Endothelial cell of umbilical vein (primary cell): ENCODE measurements around the gene TIGD7. TPM values are rescaled to one million over a fixed set of nuclear protein-coding genes. Genes with fewer than 3 reads are reported as not detected.

Experiments used
- BruUV-seq: library from RNA; stranded (reverse); fragments of 400-500 nt; replicated peaks from 2 replicates; lab custom pipeline; 2021; lab: Mats Ljungman, UMichigan
- CTCF ChIA-PET: fragments of 300-600, 350-600 bp; sonication (Branson Sonifier 250); formaldehyde crosslinking; loops from one replicate; lab custom pipeline; 2021; ENCODE audit warnings: antibody characterized with exemption, inconsistent platforms; lab: Charles Lee
- POLR2A ChIA-PET: fragments of 300-600, 350-600 bp; sonication (Branson Sonifier 250); formaldehyde crosslinking; loops from one replicate; lab custom pipeline; 2021; ENCODE audit warnings: antibody characterized with exemption, inconsistent platforms; lab: Charles Lee
- DNase-seq: peaks from one replicate; pipeline ENCODE4 v3.0.0-alpha.2; 2011; ENCODE audit warnings: low read depth, low spot score
- FAIRE-seq: peaks from 2 replicates; lab custom pipeline; 2011; peaks lifted over from hg19 to GRCh38; lab: Jason Lieb, UNC
- H2AFZ ChIP-seq: 2 replicates; pipeline ENCODE4 v1.6.0; 2012; ENCODE audit warnings: low read depth, low read length, control low read depth, inconsistent platforms
- H3K27ac ChIP-seq: 2 replicates; pipeline ENCODE4 v1.5.1; 2011; ENCODE audit warnings: low read depth, mild to moderate bottlenecking, control low read depth, low read length, moderate library complexity; ENCODE audit not compliant: insufficient read depth
- H3K27me3 ChIP-seq, 2 experiments: 2 replicates each; pipeline versions ENCODE4 v1.6.0 to v1.6.1; 2011; ENCODE audit warnings: low read length in 2 of 2, mixed read lengths in 1 of 2; ENCODE audit not compliant: control insufficient read depth in 2 of 2, insufficient read depth in 2 of 2
- H3K36me3 ChIP-seq, 2 experiments: 2 replicates in 1 of 2; 3 replicates in 1 of 2; pipeline ENCODE4 v1.5.1; 2011; ENCODE audit warnings: low read length in 2 of 2, mild to moderate bottlenecking in 1 of 2, moderate library complexity in 1 of 2; ENCODE audit not compliant: control insufficient read depth in 2 of 2, insufficient read depth in 2 of 2; ENCODE audit errors: extremely low read depth in 1 of 2
- H3K4me1 ChIP-seq: 3 replicates; pipeline ENCODE4 v1.5.1; 2011; ENCODE audit warnings: mild to moderate bottlenecking, low read length; ENCODE audit not compliant: control insufficient read depth, insufficient read depth; ENCODE audit errors: extremely low read depth
- H3K4me2 ChIP-seq: 2 replicates; pipeline ENCODE4 v1.6.1; 2011; ENCODE audit warnings: low read length, control low read depth, mixed read lengths; ENCODE audit not compliant: insufficient read depth
- H3K4me3 ChIP-seq, 3 experiments: fragments of 200-600 bp in 1 of 3; sonication (generic), shearing (Covaris generic) in 1 of 3; replicated peaks in 1 of 3; 2 replicates each; pipeline ENCODE4 v1.5.1; 2011 to 2016; ENCODE audit warnings: control low read depth in 3 of 3, low read length in 3 of 3, mild to moderate bottlenecking in 2 of 3, inconsistent platforms in 1 of 3, low read depth in 1 of 3, moderate library complexity in 1 of 3; ENCODE audit not compliant: insufficient read depth in 1 of 3
- H3K79me2 ChIP-seq: 2 replicates; pipeline ENCODE4 v1.6.0; 2012; ENCODE audit warnings: low read length, inconsistent platforms; ENCODE audit not compliant: control insufficient read depth, insufficient read depth
- H3K9ac ChIP-seq: replicated peaks from 2 replicates; pipeline ENCODE3; 2011; ENCODE audit warnings: low read length, control low read depth; ENCODE audit not compliant: insufficient read depth; ENCODE audit errors: extremely low read depth
- H3K9me1 ChIP-seq: replicated peaks from 3 replicates; pipeline ENCODE4 v1.6.0; 2011; ENCODE audit warnings: mild to moderate bottlenecking, low read length; ENCODE audit not compliant: control insufficient read depth, insufficient read depth; ENCODE audit errors: extremely low read depth
- H3K9me3 ChIP-seq: replicated peaks from 2 replicates; pipeline ENCODE4 v1.5.1; 2012; ENCODE audit warnings: low read length, inconsistent platforms; ENCODE audit not compliant: control insufficient read depth, insufficient read depth
- H4K20me1 ChIP-seq: replicated peaks from 2 replicates; pipeline ENCODE3; 2011; ENCODE audit warnings: mild to moderate bottlenecking, low read length; ENCODE audit not compliant: control insufficient read depth, insufficient read depth; ENCODE audit errors: extremely low read depth
- CTCF ChIP-seq, 2 donors: IDR thresholded peaks; 1 replicate in 1 of 2; 2 replicates in 1 of 2; pipeline ENCODE4 v1.5.1; 2011; ENCODE audit warnings: low read length in 2 of 2, mild to moderate bottlenecking in 2 of 2, moderate library complexity in 2 of 2, control low read depth in 1 of 2, inconsistent platforms in 1 of 2, low read depth in 1 of 2; ENCODE audit not compliant: insufficient read depth in 1 of 2; ENCODE audit errors: extremely low read depth in 1 of 2
- EZH2 ChIP-seq: IDR thresholded peaks from 2 replicates; pipeline ENCODE4 v1.6.1; 2012; ENCODE audit warnings: borderline replicate concordance, low read depth, mild to moderate bottlenecking, moderate library complexity, low read length, inconsistent platforms; ENCODE audit not compliant: severe bottlenecking
- FOS ChIP-seq: IDR thresholded peaks from 2 replicates; pipeline ENCODE4 v1.6.1; 2011; ENCODE audit warnings: mild to moderate bottlenecking, low read length, moderate library complexity, borderline replicate concordance; ENCODE audit not compliant: insufficient read depth
- GATA2 ChIP-seq: IDR thresholded peaks from 2 replicates; pipeline ENCODE4 v1.7.0; 2011; ENCODE audit warnings: low read depth, mild to moderate bottlenecking, moderate library complexity, mixed read lengths, low read length; ENCODE audit not compliant: insufficient read length, insufficient read depth
- MYC ChIP-seq: IDR thresholded peaks from one replicate; pipeline ENCODE4 v1.6.1; 2011; ENCODE audit warnings: mild to moderate bottlenecking, low read depth, low read length
- POLR2AphosphoS5 ChIP-seq: IDR thresholded peaks from 2 replicates; pipeline ENCODE4 v1.6.1; 2012; ENCODE audit warnings: low read depth, mild to moderate bottlenecking, control low read depth, low read length, moderate library complexity; ENCODE audit not compliant: insufficient read depth
- dilution Hi-C: fragments of 300-500 bp; cut with MboI; formaldehyde crosslinking; loops from one replicate; pipeline ENCODE4 v1.15.0; 2019; ENCODE audit warnings: low sequenced_read_pairs; ENCODE audit not compliant: extremely low pct_ligation_motif_present
- intact Hi-C: fragments of 100-400 bp; cut with micrococcal nuclease; formaldehyde crosslinking; loops from one replicate; pipeline ENCODE4 v1.10.0; 2022
- polyA plus RNA-seq, 4 experiments: library from polyadenylated mRNA; depleted of rRNA in 3 of 4; stranded (reverse) in 3 of 4; unstranded in 1 of 4; fragments of >200 nt; gene quantifications; 2 replicates each; pipeline versions ENCODE4 v1.2.1 to v1.2.3, GENCODE V29; 2011 to 2012; ENCODE audit warnings: missing spikeins in 1 of 4
- total RNA-seq: library from RNA; stranded (reverse); gene quantifications from 2 replicates; pipeline ENCODE4 v1.2.3, GENCODE V29; 2021

TIGD7 gene
- total and polyA plus RNA-seq, 2 donors (not counting 3 experiments of a cell fraction or from before 2014, with no cell fraction given), result 1.1 to 3.5 TPM

- POLR2A ChIA-PET, result no interaction called here
- no peak overlapping the region for H3K9ac ChIP-seq
- H3K9me1 ChIP-seq, result no peaks in the 10 kb centered on the region
- H4K20me1 ChIP-seq, result no peaks in the 10 kb centered on the region
- no peaks in the 10 kb centered on the region for H3K79me2 ChIP-seq
- H3K4me1 ChIP-seq, result peaks cover 3% of the 10 kb centered on the region
- no peak for TF ChIP-seq POLR2AphosphoS5
- no peak for TF ChIP-seq EZH2
- no peak for TF ChIP-seq GATA2
- TF ChIP-seq CTCF (IDR thresholded peaks at IDR 0.05; ENCODE audit: extremely low read depth in 1 of 2, insufficient read depth in 1 of 2, low read depth in 1 of 2, low read length in 2 of 2), result no peak
- no peak for TF ChIP-seq FOS
- no peak for TF ChIP-seq MYC
- CTCF ChIA-PET, result no interaction called here
- no peaks in the 10 kb centered on the region for H3K9me3 ChIP-seq
- intact Hi-C loops (loop anchor here (2.0 kb wide), 1 partner anchor 74 kb away; the partner anchor contains the start of gene OR1F1), dilution Hi-C loops (no loop called here)
- H3K4me3 ChIP-seq, result no peak overlapping the region
- no peak overlapping the region for H3K4me2 ChIP-seq
- BruUV-seq, result no TSS peak
- H2AFZ ChIP-seq, result no peak overlapping the region
- H3K36me3 ChIP-seq, result no peaks in the 10 kb centered on the region
- FAIRE-seq, result no peak
- no peak for DNase-seq
- no peak overlapping the region for H3K27ac ChIP-seq
- H3K27me3 ChIP-seq, result no peaks in the 10 kb centered on the region
These were observed 42.7 kb downstream of the TIGD7 start for GRCh38 chr16:3262517-3262916.
